Prostate gland (tissue), 2 donors: ENCODE results near the gene CAPN15. TPM values are rescaled to one million over a fixed set of nuclear protein-coding genes. Genes with fewer than 3 reads are reported as not detected.

Source experiments
- DNase-seq: peaks from one replicate; pipeline ENCODE4 v3.0.0-alpha.2; 2019; ENCODE audit warnings: low spot score
- H3K27ac ChIP-seq, 2 donors: fragments of 200-600 bp; sonication (generic); 2 replicates each; pipeline ENCODE4 v1.5.1; 2017 to 2019
- H3K27me3 ChIP-seq: fragments of 200-600 bp; sonication (generic); replicated peaks from 2 replicates; pipeline ENCODE4 v1.5.1; 2019; ENCODE audit not compliant: insufficient read depth
- H3K36me3 ChIP-seq, 2 donors: fragments of 200-600 bp; sonication (generic); 1 replicate in 1 of 2; 2 replicates in 1 of 2; pipeline versions ENCODE4 v1.5.1 to v1.8.1; 2017 to 2019
- H3K4me1 ChIP-seq: fragments of 200-600 bp; sonication (generic); replicated peaks from 2 replicates; pipeline ENCODE4 v1.5.1; 2019
- H3K4me3 ChIP-seq, 2 donors: fragments of 200-600 bp; sonication (generic); 2 replicates each; pipeline ENCODE4 v1.5.1; 2017 to 2019
- H3K9me3 ChIP-seq: fragments of 200-600 bp; sonication (generic); 2 replicates; pipeline ENCODE4 v1.5.1; 2017
- POLR2A ChIP-seq: fragments of 450-650 bp; IDR thresholded peaks from one replicate; pipeline ENCODE4 v1.6.1; 2016; ENCODE audit warnings: antibody characterized with exemption, mild to moderate bottlenecking
- POLR2AphosphoS5 ChIP-seq: sonication (generic); formaldehyde crosslinking; IDR thresholded peaks from one replicate; pipeline ENCODE4 v1.6.1; 2017; ENCODE audit warnings: antibody characterized with exemption
- WGBS: methylation state at CpG from one replicate; pipeline ENCODE4 v1.1.5; 2018; 5-methylcytosine and 5-hydroxymethylcytosine counted together
- intact Hi-C: fragments of 100-400 bp; cut with DNase I; formaldehyde crosslinking; loops from one replicate; pipeline ENCODE4 v1.14.2; 2022
- microRNA-seq: library from miRNA; unstranded; fragments of <30 nt; microRNA quantifications from one replicate; pipeline ENCODE4, GENCODE V29; 2016
- small RNA-seq, 2 donors: library from RNA; depleted of rRNA; stranded (forward); fragments of <200 nt; gene quantifications; one replicate each; pipeline ENCODE3, GENCODE V24; 2016
- total RNA-seq, 2 donors: library from RNA; depleted of rRNA; stranded (reverse); fragments of >200 nt; gene quantifications; one replicate each; pipeline ENCODE4 v1.1.0, GENCODE V29; 2016
- TF ChIP-seq, protein P1 (sequence below), 4 experiments: fragments of 200-600 bp in 2 of 4; fragments of 450-650 bp in 2 of 4; sonication (generic) in 2 of 4; IDR thresholded peaks; 1 replicate in 3 of 4; 2 replicates in 1 of 4; pipeline ENCODE4 v1.5.1; 2016 to 2019; ENCODE audit warnings: antibody characterized with exemption in 4 of 4, mild to moderate bottlenecking in 2 of 4, moderate library complexity in 2 of 4

The CAPN15 gene
- total RNA-seq, 2 donors from 2014 or later, result 59.7 to 80.7 TPM

GRCh38 chr16:600781-601180 lies 73.3 kb downstream of the CAPN15 start:
- H3K27ac ChIP-seq, result no peak overlapping the region
- no peaks in the 10 kb centered on the region for H3K27me3 ChIP-seq
- intact Hi-C loops, result no loop called here
- WGBS, result 53% methylated on average over 7 of the region's 7 CpGs
- no peaks in the 10 kb centered on the region for H3K4me1 ChIP-seq
- H3K9me3 ChIP-seq, result no peaks in the 10 kb centered on the region
- H3K36me3 ChIP-seq, result peaks cover 0 to 4% of the 10 kb centered on the region in 2 donors
- DNase-seq, result no peak
- no peak for TF ChIP-seq POLR2AphosphoS5
- no peak for TF ChIP-seq POLR2A
- TF ChIP-seq, protein P1, sequence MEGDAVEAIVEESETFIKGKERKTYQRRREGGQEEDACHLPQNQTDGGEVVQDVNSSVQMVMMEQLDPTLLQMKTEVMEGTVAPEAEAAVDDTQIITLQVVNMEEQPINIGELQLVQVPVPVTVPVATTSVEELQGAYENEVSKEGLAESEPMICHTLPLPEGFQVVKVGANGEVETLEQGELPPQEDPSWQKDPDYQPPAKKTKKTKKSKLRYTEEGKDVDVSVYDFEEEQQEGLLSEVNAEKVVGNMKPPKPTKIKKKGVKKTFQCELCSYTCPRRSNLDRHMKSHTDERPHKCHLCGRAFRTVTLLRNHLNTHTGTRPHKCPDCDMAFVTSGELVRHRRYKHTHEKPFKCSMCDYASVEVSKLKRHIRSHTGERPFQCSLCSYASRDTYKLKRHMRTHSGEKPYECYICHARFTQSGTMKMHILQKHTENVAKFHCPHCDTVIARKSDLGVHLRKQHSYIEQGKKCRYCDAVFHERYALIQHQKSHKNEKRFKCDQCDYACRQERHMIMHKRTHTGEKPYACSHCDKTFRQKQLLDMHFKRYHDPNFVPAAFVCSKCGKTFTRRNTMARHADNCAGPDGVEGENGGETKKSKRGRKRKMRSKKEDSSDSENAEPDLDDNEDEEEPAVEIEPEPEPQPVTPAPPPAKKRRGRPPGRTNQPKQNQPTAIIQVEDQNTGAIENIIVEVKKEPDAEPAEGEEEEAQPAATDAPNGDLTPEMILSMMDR (IDR thresholded peaks at IDR 0.05), result no peak
- H3K4me3 ChIP-seq, result no peak overlapping the region

DNA sequence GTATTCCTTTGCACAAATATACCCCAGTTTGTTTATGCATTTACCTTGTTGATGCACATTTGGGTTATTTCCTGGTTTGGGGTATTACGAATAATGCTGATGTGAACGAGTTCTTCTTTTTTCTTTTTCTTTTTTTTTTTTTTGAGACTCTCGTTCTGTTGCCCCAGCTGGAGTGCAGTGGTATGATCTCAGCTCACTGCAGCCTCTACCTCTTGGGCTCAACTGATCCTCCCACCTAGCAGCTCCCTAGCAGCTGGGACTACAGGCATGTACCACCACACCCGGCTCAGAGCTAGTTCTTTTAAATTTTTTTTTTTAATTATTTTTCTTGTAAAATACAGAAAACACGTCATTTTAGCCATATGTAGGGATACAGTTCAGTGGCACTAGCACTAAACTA lies 76.4 kb downstream of the CAPN15 start:
- 88% methylated on average over 5 of the region's 5 CpGs for WGBS
- intact Hi-C loops, result no loop called here
- Histone ChIP-seq H3K4me3 (no peak overlapping the region), H3K27ac (no peak overlapping the region), H3K4me1 (no peaks in the 10 kb centered on the region), H3K36me3 (no peaks in the 10 kb centered on the region), H3K9me3 (no peaks in the 10 kb centered on the region), H3K27me3 (no peaks in the 10 kb centered on the region)
- no peak for TF ChIP-seq POLR2A
- no peak for TF ChIP-seq POLR2AphosphoS5
- TF ChIP-seq, protein P1 (IDR thresholded peaks at IDR 0.05), result no peak
- DNase-seq, result no peak

Small RNAs within 50 kb of the gene (microRNA-seq; reads per million reads assigned to microRNA genes)
- gene MIR3176 (1.0 reads per million, percentile 9 among the genes with 10 or more reads in this experiment), gene MIR5587 (not detected)

Small RNAs within 50 kb of the gene (small RNA-seq; reads per million reads assigned to genes)
- 0.28 to 0.30 reads per million in 2 donors for gene MIR3176
- 0 reads per million in 2 donors for gene MIR5587
- 0 reads per million in 2 donors for gene Z98883.1

Other genes with a start within 250 kb of the CAPN15 start
- gene ARHGDIG, start 247.1 kb upstream of the CAPN15 start, total RNA-seq, result 1 to 10 TPM in 1 of 2 donors, under 1 TPM in 1; 0.41 to 7.0 TPM
- gene PDIA2, start 244.5 kb upstream of the CAPN15 start, total RNA-seq, result 1 to 10 TPM in 1 of 2 donors, not detected in 1; 2.1 TPM
- 10 to 100 TPM; 31.2 to 35.2 TPM for gene AXIN1, start 175.0 kb upstream of the CAPN15 start, total RNA-seq
- 10 to 100 TPM; 83.4 to 84.3 TPM for gene MRPL28, start 157.2 kb upstream of the CAPN15 start, total RNA-seq
- gene PGAP6, start 145.7 kb upstream of the CAPN15 start, total RNA-seq, result 100 to 1,000 TPM in 1 of 2 donors, 10 to 100 TPM in 1; 36.8 to 207 TPM
- 100 to 1,000 TPM; 137 to 185 TPM for gene NME4, start 130.5 kb upstream of the CAPN15 start, total RNA-seq
- gene DECR2, start 125.8 kb upstream of the CAPN15 start, total RNA-seq, result 10 to 100 TPM; 23.7 to 38.5 TPM
- 10 to 100 TPM; 33.2 to 93.2 TPM for gene RAB11FIP3, start 102.1 kb upstream of the CAPN15 start, total RNA-seq
- gene PRR35, start 32.7 kb downstream of the CAPN15 start, total RNA-seq, result 1 to 10 TPM in 1 of 2 donors, not detected in 1; 5.1 TPM
- 1 to 10 TPM; 2.9 to 6.2 TPM for gene NHLRC4, start 39.3 kb downstream of the CAPN15 start, total RNA-seq
- 10 to 100 TPM; 70.1 to 85.8 TPM for gene PIGQ, start 42.3 kb downstream of the CAPN15 start, total RNA-seq
- 10 to 100 TPM; 41.8 to 68.0 TPM for gene RAB40C, start 62.4 kb downstream of the CAPN15 start, total RNA-seq
- gene WFIKKN1, start 103.3 kb downstream of the CAPN15 start, total RNA-seq, result 1 to 10 TPM; 1.5 to 1.9 TPM
- gene METTL26, start 108.6 kb downstream of the CAPN15 start, total RNA-seq, result 100 to 1,000 TPM; 179 to 207 TPM
- gene MCRIP2, start 114.1 kb downstream of the CAPN15 start, total RNA-seq, result 10 to 100 TPM; 59.5 to 61.6 TPM
- 10 to 100 TPM; 36.8 to 60.4 TPM for gene WDR90, start 121.7 kb downstream of the CAPN15 start, total RNA-seq
- 100 to 1,000 TPM; 101 to 169 TPM for gene RHOT2, start 140.4 kb downstream of the CAPN15 start, total RNA-seq
- 1 to 10 TPM; 4.5 to 4.9 TPM for gene RHBDL1, start 148.0 kb downstream of the CAPN15 start, total RNA-seq
- 100 to 1,000 TPM; 173 to 255 TPM for gene STUB1, start 152.7 kb downstream of the CAPN15 start, total RNA-seq
- 100 to 1,000 TPM; 121 to 132 TPM for gene JMJD8, start 156.6 kb downstream of the CAPN15 start, total RNA-seq
- 10 to 100 TPM; 18.2 to 26.4 TPM for gene WDR24, start 162.7 kb downstream of the CAPN15 start, total RNA-seq
- gene FBXL16, start 178.1 kb downstream of the CAPN15 start, total RNA-seq, result 1 to 10 TPM; 6.1 to 9.1 TPM
- 10 to 100 TPM; 52.0 to 78.2 TPM for gene METRN, start 187.4 kb downstream of the CAPN15 start, total RNA-seq
- 10 to 100 TPM; 55.3 to 73.1 TPM for gene ANTKMT, start 193.4 kb downstream of the CAPN15 start, total RNA-seq
- 1 to 10 TPM; 2.3 to 3.0 TPM for gene CCDC78, start 198.7 kb downstream of the CAPN15 start, total RNA-seq
- gene HAGHL, start 199.4 kb downstream of the CAPN15 start, total RNA-seq, result 10 to 100 TPM in 1 of 2 donors, 1 to 10 TPM in 1; 7.7 to 10.1 TPM
- gene CIAO3, start 213.3 kb downstream of the CAPN15 start, total RNA-seq, result 10 to 100 TPM; 56.7 to 76.6 TPM
- gene MSLN, start 233.0 kb downstream of the CAPN15 start, total RNA-seq, result 1 to 10 TPM in 1 of 2 donors, under 1 TPM in 1; 0.74 to 7.3 TPM